NB4 (cell line): ENCODE data around the gene NEK8.

Source experiments
- DNase-seq: peaks from one replicate; pipeline ENCODE4 v3.0.0; 2010; ENCODE audit warnings: low read depth
- H3K4me3 ChIP-seq: one replicate; pipeline ENCODE4 v1.5.1; 2011; ENCODE audit warnings: mild to moderate bottlenecking, low read depth, low read length, moderate library complexity
- CTCF ChIP-seq: IDR thresholded peaks from one replicate; pipeline ENCODE4 v1.5.1; 2012; ENCODE audit warnings: low read depth, low read length
- MYC ChIP-seq: IDR thresholded peaks from 2 replicates; pipeline ENCODE4 v1.6.1; 2011; ENCODE audit warnings: low read depth, low read length
- POLR2A ChIP-seq: IDR thresholded peaks from 2 replicates; pipeline ENCODE4 v1.6.1; 2011; ENCODE audit warnings: mild to moderate bottlenecking; ENCODE audit not compliant: insufficient read length; ENCODE audit errors: extremely low read depth
- TF ChIP-seq, protein P1 (sequence below): IDR thresholded peaks from 2 replicates; pipeline ENCODE4 v1.6.1; 2011; ENCODE audit warnings: low read depth, low read length

The NEK8 gene

GRCh38 chr17:28747801-28748750 is 19.5 kb downstream of the NEK8 start:
- TF ChIP-seq CTCF (no peak), MYC (no peak), POLR2A (no peak)
- TF ChIP-seq, protein P1, sequence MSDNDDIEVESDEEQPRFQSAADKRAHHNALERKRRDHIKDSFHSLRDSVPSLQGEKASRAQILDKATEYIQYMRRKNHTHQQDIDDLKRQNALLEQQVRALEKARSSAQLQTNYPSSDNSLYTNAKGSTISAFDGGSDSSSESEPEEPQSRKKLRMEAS = no peak
- H3K4me3 ChIP-seq = no peak overlapping the region
- no peak for DNase-seq

DNA sequence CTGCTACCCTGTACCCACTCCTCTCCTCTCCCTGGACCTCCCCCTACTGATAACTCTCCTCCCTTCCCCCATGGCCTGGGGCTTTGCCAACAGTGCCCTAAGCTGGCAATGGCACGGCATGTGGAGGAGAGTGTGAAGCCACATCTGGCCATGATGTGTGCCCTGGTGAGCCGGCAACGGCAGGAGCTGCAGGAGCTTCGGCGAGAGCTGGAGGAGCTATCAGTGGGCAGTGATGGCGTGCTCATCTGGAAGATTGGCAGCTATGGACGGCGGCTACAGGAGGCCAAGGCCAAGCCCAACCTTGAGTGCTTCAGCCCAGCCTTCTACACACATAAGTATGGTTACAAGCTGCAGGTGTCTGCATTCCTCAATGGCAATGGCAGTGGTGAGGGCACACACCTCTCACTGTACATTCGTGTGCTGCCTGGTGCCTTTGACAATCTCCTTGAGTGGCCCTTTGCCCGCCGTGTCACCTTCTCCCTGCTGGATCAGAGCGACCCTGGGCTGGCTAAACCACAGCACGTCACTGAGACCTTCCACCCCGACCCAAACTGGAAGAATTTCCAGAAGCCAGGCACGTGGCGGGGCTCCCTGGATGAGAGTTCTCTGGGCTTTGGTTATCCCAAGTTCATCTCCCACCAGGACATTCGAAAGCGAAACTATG is 20.4 kb downstream of the NEK8 start:
- TF ChIP-seq POLR2A (no peak), MYC (no peak), CTCF (no peak)
- TF ChIP-seq, protein P1 = no peak
- H3K4me3 ChIP-seq = no peak overlapping the region

DNA sequence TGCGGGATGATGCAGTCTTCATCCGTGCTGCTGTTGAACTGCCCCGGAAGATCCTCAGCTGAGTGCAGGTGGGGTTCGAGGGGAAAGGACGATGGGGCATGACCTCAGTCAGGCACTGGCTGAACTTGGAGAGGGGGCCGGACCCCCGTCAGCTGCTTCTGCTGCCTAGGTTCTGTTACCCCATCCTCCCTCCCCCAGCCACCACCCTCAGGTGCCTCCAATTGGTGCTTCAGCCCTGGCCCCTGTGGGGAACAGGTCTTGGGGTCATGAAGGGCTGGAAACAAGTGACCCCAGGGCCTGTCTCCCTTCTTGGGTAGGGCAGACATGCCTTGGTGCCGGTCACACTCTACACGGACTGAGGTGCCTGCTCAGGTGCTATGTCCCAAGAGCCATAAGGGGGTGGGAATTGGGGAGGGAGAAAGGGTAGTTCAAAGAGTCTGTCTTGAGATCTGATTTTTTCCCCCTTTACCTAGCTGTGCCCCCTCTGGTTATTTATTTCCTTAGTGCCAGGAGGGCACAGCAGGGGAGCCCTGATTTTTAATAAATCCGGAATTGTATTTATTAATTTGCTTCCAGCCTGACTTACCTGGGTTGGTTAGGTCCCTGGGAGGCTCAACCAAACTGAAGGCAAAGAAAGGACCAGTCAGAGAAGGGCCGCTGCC is 21.1 kb downstream of the NEK8 start:
- no peak overlapping the region for H3K4me3 ChIP-seq
- TF ChIP-seq CTCF = no peak
- TF ChIP-seq MYC = no peak
- no peak for TF ChIP-seq POLR2A
- TF ChIP-seq, protein P1 = no peak
- DNase-seq = no peak

More for the DNA sequence above, 20.4 kb downstream of the NEK8 start:
- no peak for DNase-seq

GRCh38 chr17:28750178-28751047 is 21.8 kb downstream of the NEK8 start:
- TF ChIP-seq CTCF (peak; percentile 99), MYC (peak; percentile 64), POLR2A (peak; percentile 14)
- TF ChIP-seq, protein P1 = peak; percentile 68
- peak; percentile 93 for DNase-seq
- H3K4me3 ChIP-seq = no peak overlapping the region
